RWPE1 (cell line): ENCODE measurements around the gene AVP.
"Not testable (repeated sequence)": the region's sequence is repeated elsewhere in the genome, so short reads cannot be mapped to it uniquely, and the experiment has no call there.

ENCODE experiments used
- CTCF ChIA-PET: fragments of 350-600 bp; sonication (Branson Sonifier 250); formaldehyde crosslinking; extraction: SDS; loops from one replicate; lab custom pipeline; 2021; lab: Yijun Ruan, JAX
- POLR2A ChIA-PET: fragments of 400-600 bp; formaldehyde crosslinking; extraction: SDS; loops from one replicate; lab custom pipeline; 2020; ENCODE audit warnings: antibody characterized with exemption; ENCODE audit not compliant: low non-redundant PET; lab: Yijun Ruan, JAX
- DNase-seq: peaks from one replicate; pipeline ENCODE4 v3.0.0; 2012; ENCODE audit warnings: low spot score
- H3K27ac ChIP-seq: fragments of 450-650 bp; 2 replicates; pipeline ENCODE4 v1.5.1; 2017
- TF ChIP-seq, protein P1 (sequence below): fragments of 450-650 bp; conservative IDR thresholded peaks from 2 replicates; pipeline ENCODE4 v1.5.1; 2017; ENCODE audit warnings: low read depth, mild to moderate bottlenecking

AVP gene

DNA sequence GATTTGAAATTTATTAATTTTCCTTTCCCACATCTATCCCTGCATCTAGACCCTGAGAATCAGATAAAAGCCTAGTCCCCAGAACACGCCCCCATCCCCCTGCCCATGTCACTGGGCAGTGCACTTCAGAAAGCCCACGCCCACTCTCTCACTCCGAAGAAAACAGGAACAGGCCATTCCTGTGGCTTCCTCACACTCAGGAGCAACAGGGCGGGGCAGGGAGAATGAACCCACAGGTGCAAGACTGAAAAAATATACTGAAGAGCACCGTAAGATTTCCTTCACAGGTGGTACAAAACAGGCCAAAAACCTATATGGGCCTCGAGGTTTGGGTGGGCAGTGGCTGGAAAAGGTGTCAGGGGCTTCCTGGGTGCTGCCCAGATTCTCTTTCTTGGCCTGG, 9.7 kb downstream of the AVP start:
- POLR2A ChIA-PET: no interaction called here
- TF ChIP-seq, protein P1, sequence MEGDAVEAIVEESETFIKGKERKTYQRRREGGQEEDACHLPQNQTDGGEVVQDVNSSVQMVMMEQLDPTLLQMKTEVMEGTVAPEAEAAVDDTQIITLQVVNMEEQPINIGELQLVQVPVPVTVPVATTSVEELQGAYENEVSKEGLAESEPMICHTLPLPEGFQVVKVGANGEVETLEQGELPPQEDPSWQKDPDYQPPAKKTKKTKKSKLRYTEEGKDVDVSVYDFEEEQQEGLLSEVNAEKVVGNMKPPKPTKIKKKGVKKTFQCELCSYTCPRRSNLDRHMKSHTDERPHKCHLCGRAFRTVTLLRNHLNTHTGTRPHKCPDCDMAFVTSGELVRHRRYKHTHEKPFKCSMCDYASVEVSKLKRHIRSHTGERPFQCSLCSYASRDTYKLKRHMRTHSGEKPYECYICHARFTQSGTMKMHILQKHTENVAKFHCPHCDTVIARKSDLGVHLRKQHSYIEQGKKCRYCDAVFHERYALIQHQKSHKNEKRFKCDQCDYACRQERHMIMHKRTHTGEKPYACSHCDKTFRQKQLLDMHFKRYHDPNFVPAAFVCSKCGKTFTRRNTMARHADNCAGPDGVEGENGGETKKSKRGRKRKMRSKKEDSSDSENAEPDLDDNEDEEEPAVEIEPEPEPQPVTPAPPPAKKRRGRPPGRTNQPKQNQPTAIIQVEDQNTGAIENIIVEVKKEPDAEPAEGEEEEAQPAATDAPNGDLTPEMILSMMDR: no peak
- no peak overlapping the region for H3K27ac ChIP-seq
- CTCF ChIA-PET: no interaction called here
- DNase-seq: no peak

DNA sequence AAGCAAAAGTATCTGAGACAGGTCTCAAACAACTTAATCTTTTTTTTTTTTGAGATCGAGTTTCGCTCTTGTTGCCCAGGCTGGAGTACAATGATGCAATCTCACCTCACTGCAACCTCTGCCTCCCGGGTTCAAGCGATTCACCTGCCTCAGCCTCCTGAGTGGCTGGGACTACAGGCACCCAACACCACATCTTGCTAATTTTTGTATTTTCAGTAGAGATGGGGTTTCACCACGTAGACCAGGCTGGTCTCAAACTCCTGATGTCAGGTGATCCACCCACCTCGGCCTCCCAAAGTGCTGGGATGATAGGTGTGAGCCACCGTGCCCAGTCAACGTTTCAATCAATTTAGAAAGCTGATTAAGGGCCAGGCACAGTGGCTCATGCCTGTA, 11.3 kb downstream of the AVP start:
- POLR2A ChIA-PET, H3K27ac ChIP-seq, DNase-seq: not testable (repeated sequence)
- CTCF ChIA-PET: interaction anchor here (0.6 kb wide), 1 partner anchor 16 kb away, joined by 6 read pairs; no protein-coding TSS in a partner anchor

DNA sequence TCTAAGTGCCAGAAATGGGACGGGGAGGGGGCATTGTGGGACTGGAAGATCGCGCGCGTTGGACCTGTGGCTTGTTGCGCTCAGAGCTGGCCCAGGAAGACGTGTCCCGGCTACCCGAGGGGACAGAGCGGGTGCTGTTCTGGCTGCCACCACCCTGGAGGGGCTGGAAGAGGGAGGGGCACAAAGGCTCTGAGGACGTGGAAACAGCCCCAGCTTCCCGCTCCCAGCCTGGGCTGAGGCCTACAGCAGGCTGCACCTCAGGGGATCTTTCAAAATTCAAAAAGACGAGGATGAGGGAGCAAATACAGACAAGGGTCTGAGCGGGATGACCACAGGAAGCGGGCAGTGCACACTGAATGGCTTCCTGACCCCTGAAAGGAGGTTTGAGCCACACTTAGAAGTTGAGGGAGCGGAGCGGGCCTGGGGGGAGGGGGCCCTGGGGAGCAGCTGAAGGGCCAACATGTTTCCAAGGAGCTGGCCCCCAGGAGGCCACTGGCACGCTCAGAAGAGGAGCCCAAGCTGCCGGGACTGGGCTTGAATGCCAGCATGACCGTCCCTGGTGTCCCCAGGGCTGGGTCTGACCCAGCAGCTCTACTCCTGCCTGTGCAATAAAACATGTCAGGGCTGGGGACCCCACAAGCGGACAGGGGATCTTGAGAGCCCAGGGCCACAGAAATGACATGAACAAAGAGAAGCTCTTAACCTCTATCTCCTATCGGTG, 11.8 kb downstream of the AVP start:
- DNase-seq: no peak
- ChIA-PET CTCF (interaction anchor here (0.6 kb wide), 2 partner anchors 16 to 398 kb away, joined by 4 to 6 read pairs; no protein-coding TSS in a partner anchor), POLR2A (no interaction called here)
- no peak overlapping the region for H3K27ac ChIP-seq
- TF ChIP-seq, protein P1: no peak

DNA sequence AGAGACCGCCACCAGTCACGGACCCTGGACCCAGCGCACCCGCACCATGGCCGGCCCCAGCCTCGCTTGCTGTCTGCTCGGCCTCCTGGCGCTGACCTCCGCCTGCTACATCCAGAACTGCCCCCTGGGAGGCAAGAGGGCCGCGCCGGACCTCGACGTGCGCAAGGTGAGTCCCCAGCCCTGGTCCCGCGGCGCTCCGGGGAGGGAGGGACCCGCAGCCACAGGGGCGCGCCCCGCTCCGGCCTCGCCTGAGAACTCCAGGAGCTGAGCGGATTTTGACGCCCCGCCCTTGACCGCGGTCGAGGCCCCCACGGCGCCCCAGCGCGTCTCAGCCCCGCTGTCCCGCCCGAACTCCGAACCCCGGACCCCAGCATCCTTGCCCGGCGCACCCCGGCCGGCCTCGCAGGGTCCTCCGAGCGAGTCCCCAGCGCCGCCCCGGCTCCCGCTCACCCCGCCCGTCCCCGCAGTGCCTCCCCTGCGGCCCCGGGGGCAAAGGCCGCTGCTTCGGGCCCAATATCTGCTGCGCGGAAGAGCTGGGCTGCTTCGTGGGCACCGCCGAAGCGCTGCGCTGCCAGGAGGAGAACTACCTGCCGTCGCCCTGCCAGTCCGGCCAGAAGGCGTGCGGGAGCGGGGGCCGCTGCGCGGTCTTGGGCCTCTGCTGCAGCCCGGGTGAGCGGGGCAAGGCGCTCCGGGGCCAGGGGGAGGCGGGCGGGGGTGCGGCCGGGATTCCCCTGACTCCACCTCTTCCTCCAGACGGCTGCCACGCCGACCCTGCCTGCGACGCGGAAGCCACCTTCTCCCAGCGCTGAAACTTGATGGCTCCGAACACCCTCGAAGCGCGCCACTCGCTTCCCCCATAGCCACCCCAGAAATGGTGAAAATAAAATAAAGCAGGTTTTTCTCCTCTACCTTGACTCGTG, 12.7 kb downstream of the AVP start, which contains the start of gene OXT:
Gene OXT, plus strand, starts transcription at position 11 of the 920 bp plus-strand sequence. Its CDS starts 36 bp downstream, at position 47.
- DNase-seq: no peak
- POLR2A ChIA-PET: no interaction called here
- no peak within 1 kb of the TSS for H3K27ac ChIP-seq
- CTCF ChIA-PET: interaction anchor here (0.6 kb wide), 1 partner anchor 398 kb away, joined by 4 read pairs; no protein-coding TSS in a partner anchor
- TF ChIP-seq, protein P1: no peak

DNA sequence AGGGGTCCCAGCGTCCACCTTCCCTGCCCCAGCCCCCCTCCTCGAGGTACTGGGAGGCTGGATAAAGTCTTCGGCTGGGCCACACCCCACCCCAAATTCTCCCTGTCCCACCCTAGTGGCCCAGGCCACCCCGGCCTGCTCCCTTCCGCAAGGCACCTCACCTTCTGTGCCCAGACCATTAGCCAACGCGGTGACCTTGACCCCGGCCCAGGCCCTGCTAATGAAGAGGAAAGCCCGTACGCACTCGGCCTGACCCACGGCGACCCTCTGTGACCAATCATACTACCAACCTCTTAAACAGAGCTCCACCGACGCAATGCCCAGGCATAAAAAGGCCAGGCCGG, 13.3 kb downstream of the AVP start:
- POLR2A ChIA-PET: no interaction called here
- TF ChIP-seq, protein P1: no peak
- CTCF ChIA-PET: no interaction called here
- DNase-seq: no peak
- no peak overlapping the region for H3K27ac ChIP-seq

DNA sequence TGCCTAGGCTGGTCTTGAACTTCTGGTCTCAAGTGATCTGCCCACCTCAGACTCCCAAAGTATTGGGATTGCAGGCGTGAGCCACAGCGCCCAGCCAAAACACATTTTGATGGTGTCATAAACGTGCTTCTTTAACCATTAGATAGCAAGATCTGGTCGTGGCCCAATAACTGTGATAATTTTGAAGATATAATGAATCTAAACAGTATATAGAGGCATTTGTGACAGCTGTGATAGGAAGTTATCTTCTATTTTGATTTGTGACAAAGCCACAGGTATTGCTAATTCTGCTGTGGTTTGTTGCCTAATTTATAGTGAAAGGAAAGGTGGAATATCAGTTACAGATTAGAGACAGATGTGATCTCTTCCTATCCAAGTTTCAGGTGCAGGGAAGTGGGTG, 13.8 kb downstream of the AVP start:
- no peak for DNase-seq
- POLR2A ChIA-PET: no interaction called here
- CTCF ChIA-PET: no interaction called here
- TF ChIP-seq, protein P1: no peak
- H3K27ac ChIP-seq: no peak overlapping the region
